C1 segment of cervical spinal cord (tissue), 14 donors: Measurements from ENCODE around the gene SLC16A3.

Source experiments
- DNase-seq, 14 donors: peaks; one replicate each; lab custom pipeline; 2025; lab: John Stamatoyannopoulos, UW

Gene SLC16A3

GRCh38 chr17:82282239-82283207 lies 53.7 kb downstream of the SLC16A3 start:
- peak in 1 of 14 donors; percentile 68 for DNase-seq

GRCh38 chr17:82283208-82283749 lies 54.4 kb downstream of the SLC16A3 start:
- peak in 1 of 14 donors; percentile 55 for DNase-seq

GRCh38 chr17:82285141-82285540 lies 56.3 kb downstream of the SLC16A3 start:
- no peak for DNase-seq

GRCh38 chr17:82287013-82287867 lies 58.4 kb downstream of the SLC16A3 start:
- DNase-seq = no peak

- peak in 1 of 14 donors; percentile 22 for DNase-seq
These were observed 59.3 kb downstream of the SLC16A3 start for GRCh38 chr17:82287868-82288801.
